Tibial nerve (tissue), 4 donors: ENCODE measurements around the gene CHI3L2. TPM values are rescaled to one million over a fixed set of nuclear protein-coding genes. Genes with fewer than 3 reads are reported as not detected.

Source experiments
- DNase-seq, 2 donors: peaks; one replicate each; pipeline ENCODE4 v3.0.0-alpha.2; 2019; ENCODE audit warnings: low spot score in 2 of 2
- H3K27ac ChIP-seq, 4 donors: fragments of 200-600 bp; sonication (generic) in 3 of 4; one replicate each; pipeline ENCODE4 v1.5.1; 2017 to 2019; ENCODE audit warnings: mild to moderate bottlenecking in 1 of 4
- H3K27me3 ChIP-seq, 2 donors: fragments of 200-600 bp; sonication (generic) in 1 of 2; one replicate each; pipeline versions ENCODE4 v1.5.1 to v1.6.0; 2017 to 2019
- H3K36me3 ChIP-seq, 3 donors: fragments of 200-600 bp; sonication (generic); one replicate each; pipeline ENCODE4 v1.5.1; 2018 to 2019
- H3K4me1 ChIP-seq, 4 donors: fragments of 200-600 bp; sonication (generic) in 3 of 4; one replicate each; pipeline ENCODE4 v1.5.1; 2017 to 2019
- H3K4me3 ChIP-seq, 4 donors: fragments of 200-600 bp; sonication (generic) in 3 of 4; one replicate each; pipeline ENCODE4 v1.5.1; 2017 to 2019; ENCODE audit warnings: mild to moderate bottlenecking in 1 of 4, moderate library complexity in 1 of 4
- H3K9me3 ChIP-seq, 4 donors: fragments of 200-600 bp; sonication (generic) in 3 of 4; one replicate each; pipeline ENCODE4 v1.5.1; 2017 to 2019
- EP300 ChIP-seq, 2 donors: sonication (generic); formaldehyde crosslinking; IDR thresholded peaks; one replicate each; pipeline ENCODE4 v1.6.1; 2017; ENCODE audit warnings: antibody characterized with exemption in 2 of 2, mild to moderate bottlenecking in 1 of 2
- POLR2A ChIP-seq, 2 donors: fragments of 450-650 bp; IDR thresholded peaks; one replicate each; pipeline ENCODE4 v1.6.1; 2017; ENCODE audit warnings: antibody characterized with exemption in 2 of 2, mild to moderate bottlenecking in 2 of 2, moderate library complexity in 2 of 2
- WGBS, 2 donors: methylation state at CpG; one replicate each; pipeline ENCODE4 v1.1.5; 2018; 5-methylcytosine and 5-hydroxymethylcytosine counted together
- total RNA-seq, 4 donors: library from RNA; depleted of rRNA; stranded (reverse); fragments of >200 nt; gene quantifications; one replicate each; pipeline ENCODE4 v1.1.0, GENCODE V29; 2016
- TF ChIP-seq, protein P1 (sequence below), 5 experiments: fragments of 200-600 bp in 3 of 5; fragments of 450-650 bp in 2 of 5; sonication (generic) in 3 of 5; IDR thresholded peaks; one replicate each; pipeline ENCODE4 v1.5.1; 2016 to 2019; ENCODE audit warnings: antibody characterized with exemption in 5 of 5, mild to moderate bottlenecking in 3 of 5, moderate library complexity in 2 of 5

CHI3L2 gene
- total RNA-seq, 4 donors from 2014 or later = 2.5 to 37.2 (median 6.1) TPM

DNA sequence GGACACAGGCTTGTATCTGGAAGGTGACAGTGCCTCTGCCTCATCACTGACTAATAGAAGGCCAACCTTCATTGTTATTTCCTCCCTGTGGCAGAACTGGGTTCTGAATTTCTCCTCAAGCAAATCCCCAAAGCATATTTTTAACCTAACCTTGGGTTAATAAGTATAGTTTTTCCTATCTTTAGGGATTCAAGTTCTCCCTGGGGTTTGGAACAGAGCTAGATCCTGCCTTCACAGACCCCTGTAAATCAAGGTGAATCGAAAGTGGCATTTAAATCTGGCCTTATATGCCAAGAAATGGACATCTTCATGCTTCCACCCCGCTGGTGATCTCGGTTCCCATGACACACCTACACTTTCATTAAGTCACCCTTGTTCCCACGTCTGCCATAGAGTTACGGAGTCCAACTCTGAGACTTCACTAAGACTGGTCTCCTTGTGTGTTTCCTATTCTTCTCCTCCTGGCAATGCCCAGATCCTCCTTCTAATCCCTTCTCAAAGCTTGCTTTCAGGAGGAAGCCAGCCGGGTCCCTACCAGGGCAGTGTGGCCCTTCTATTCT is 4.3 kb upstream of the CHI3L2 start:
- H3K4me3 ChIP-seq = no peak overlapping the region
- peaks cover 0 to 37% (median 26%) of the 10 kb centered on the region in 4 donors for H3K4me1 ChIP-seq
- TF ChIP-seq EP300 (IDR thresholded peaks at IDR 0.05) (no peak), POLR2A (IDR thresholded peaks at IDR 0.05) (no peak)
- TF ChIP-seq, protein P1, sequence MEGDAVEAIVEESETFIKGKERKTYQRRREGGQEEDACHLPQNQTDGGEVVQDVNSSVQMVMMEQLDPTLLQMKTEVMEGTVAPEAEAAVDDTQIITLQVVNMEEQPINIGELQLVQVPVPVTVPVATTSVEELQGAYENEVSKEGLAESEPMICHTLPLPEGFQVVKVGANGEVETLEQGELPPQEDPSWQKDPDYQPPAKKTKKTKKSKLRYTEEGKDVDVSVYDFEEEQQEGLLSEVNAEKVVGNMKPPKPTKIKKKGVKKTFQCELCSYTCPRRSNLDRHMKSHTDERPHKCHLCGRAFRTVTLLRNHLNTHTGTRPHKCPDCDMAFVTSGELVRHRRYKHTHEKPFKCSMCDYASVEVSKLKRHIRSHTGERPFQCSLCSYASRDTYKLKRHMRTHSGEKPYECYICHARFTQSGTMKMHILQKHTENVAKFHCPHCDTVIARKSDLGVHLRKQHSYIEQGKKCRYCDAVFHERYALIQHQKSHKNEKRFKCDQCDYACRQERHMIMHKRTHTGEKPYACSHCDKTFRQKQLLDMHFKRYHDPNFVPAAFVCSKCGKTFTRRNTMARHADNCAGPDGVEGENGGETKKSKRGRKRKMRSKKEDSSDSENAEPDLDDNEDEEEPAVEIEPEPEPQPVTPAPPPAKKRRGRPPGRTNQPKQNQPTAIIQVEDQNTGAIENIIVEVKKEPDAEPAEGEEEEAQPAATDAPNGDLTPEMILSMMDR (IDR thresholded peaks at IDR 0.05) = no peak
- no peak for DNase-seq
- H3K36me3 ChIP-seq = no peaks in the 10 kb centered on the region
- H3K27me3 ChIP-seq = no peaks in the 10 kb centered on the region
- no peak overlapping the region for H3K27ac ChIP-seq
- H3K9me3 ChIP-seq = no peaks in the 10 kb centered on the region
- 72 to 77% methylated on average over 6 of the region's 6 CpGs for WGBS, 2 donors

DNA sequence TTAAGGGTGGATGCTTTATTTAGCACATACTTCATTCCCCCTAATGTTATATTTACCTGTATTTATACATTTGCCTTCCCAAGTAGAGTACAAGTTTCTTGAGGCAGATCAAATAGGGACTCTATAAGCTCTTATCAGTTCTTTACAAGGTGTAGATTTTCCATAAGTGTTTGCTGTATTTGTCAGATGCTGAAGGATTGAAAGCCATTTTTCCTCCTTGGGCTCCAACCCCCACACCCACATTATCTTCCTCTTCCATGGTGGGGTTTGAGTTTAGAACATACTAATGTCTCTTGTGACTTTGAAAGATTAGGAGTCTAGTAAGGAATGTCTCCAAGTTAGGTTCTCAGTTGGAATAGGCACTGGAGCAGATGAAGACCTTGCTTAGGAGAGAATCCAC is 2.4 kb upstream of the CHI3L2 start:
- no peaks in the 10 kb centered on the region for H3K36me3 ChIP-seq
- H3K9me3 ChIP-seq = no peaks in the 10 kb centered on the region
- no peak for DNase-seq
- H3K27me3 ChIP-seq = no peaks in the 10 kb centered on the region
- peaks cover 0 to 42% (median 31%) of the 10 kb centered on the region in 4 donors for H3K4me1 ChIP-seq
- no peak for TF ChIP-seq POLR2A (IDR thresholded peaks at IDR 0.05)
- TF ChIP-seq EP300 (IDR thresholded peaks at IDR 0.05) = no peak
- TF ChIP-seq, protein P1 (IDR thresholded peaks at IDR 0.05) = no peak
- no peak overlapping the region for H3K27ac ChIP-seq
- no peak overlapping the region for H3K4me3 ChIP-seq

DNA sequence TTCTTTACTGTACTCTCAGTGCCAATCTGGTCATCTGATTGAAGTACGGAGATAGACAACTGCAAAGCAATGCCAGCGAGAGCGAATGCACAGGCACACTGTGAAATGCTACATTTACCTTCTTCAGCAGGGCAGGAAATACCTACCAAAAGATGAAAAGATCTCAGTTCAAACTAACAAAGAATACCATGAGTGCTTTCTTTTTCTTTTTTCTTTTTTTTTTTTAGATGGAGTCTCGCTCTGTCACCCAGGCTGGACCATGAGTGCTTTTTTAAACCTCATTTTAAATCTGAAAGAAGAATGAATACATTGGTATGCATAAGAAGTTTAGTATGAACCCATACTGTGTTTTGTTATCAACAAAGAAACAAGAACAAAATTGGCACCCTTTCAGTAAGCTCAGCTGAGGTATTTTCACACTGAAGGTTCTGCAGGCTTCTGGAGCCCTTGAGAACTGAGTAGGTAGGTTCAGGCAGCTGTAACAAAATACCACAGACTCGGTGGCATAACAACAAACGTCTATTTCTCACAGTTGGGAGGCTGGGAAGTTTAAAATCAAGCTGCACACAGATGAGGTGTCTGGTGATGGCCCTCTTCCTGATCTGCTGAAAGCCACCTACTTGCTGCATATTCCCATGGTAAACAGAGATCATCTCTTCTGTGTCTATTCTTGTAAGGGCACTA is 1.7 kb upstream of the CHI3L2 start:
- Histone ChIP-seq H3K27ac (no peak overlapping the region), H3K9me3 (no peaks in the 10 kb centered on the region), H3K27me3 (no peaks in the 10 kb centered on the region), H3K4me1 (peaks cover 0 to 42% (median 27%) of the 10 kb centered on the region in 4 donors), H3K4me3 (no peak overlapping the region), H3K36me3 (no peaks in the 10 kb centered on the region)
- DNase-seq = no peak
- TF ChIP-seq, protein P1 (IDR thresholded peaks at IDR 0.05) = no peak
- no peak for TF ChIP-seq POLR2A (IDR thresholded peaks at IDR 0.05)
- no peak for TF ChIP-seq EP300 (IDR thresholded peaks at IDR 0.05)
- WGBS, 2 donors = 66 to 67% methylated on average over 6 of the region's 6 CpGs

DNA sequence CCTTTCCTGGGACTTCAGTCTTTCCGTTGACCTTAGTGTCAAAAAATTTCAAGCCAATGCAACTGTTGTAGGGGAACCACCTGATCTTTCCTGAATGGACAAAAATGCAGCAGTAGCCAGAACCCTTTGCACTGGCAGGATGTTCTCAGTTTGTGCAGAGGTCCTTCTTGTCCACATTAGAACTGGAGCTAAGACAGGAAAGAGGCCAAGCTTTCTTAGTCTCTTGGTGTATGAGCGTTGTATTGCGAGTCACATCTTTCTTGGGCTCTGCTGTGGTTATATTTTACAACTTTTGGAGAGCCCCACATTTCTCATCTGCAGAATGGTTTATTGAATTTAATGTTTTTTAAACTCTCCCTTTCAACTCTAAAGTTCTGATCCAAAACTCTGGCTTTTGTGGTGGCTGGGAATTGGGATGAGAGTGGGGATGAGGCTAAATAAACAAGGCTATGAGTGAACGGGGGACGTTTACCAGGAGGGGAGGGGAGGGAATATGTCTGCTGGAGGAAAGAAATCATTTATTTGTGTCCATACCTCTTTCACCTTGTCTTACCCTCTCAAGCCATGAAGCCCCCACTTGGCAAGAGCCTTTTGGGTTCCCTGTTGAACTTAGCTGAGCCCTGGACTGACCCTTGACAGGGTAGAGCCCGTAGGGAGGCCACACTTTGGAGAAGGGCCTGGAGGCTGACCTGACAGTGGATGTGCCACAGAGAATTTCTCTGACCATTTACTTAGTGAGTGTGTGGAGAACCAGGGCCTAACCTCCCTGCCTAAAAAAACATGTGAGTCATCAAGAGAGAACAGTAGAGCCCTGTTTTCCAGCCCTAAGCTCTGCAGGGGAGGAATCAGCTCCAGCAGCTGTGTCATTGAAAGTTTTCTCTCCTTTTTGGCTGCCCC is 586 bp downstream of the CHI3L2 start:
- Histone ChIP-seq H3K27me3 (no peaks in the 10 kb centered on the region), H3K4me3 (no peak overlapping the region), H3K9me3 (no peaks in the 10 kb centered on the region), H3K4me1 (peaks cover 0 to 27% (median 17%) of the 10 kb centered on the region in 4 donors), H3K27ac (peak overlapping the region in 3 of 4 donors; percentile 36 to 73 (median 58)), H3K36me3 (no peaks in the 10 kb centered on the region)
- peak; percentile 21 to 58 for DNase-seq
- WGBS, 2 donors = 33 to 39% methylated on average over 6 of the region's 6 CpGs
- peak in 1 of 2 donors; percentile 54 for TF ChIP-seq EP300 (IDR thresholded peaks at IDR 0.05)
- TF ChIP-seq POLR2A (IDR thresholded peaks at IDR 0.05) = no peak

DNA sequence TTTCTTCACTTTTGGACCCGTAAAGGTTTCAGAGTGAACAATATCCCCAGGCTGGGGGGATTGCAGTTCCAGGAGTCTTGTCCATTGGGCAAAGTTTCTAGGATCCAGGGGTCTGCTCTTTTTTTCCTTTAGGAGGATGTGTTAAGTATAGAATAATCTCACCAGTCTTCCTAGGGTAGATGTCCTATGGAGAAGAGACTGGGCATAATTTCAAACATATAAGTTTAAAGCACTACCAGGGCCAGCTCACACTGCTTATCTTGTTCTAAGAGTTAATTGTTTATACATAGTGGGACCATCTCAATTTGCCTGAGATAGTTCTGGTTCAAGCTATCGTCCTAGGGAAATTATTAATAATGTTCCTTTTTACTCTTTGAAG is 1.2 kb downstream of the CHI3L2 start:
- peak overlapping the region in 3 of 4 donors; percentile 36 to 73 (median 58) for H3K27ac ChIP-seq
- H3K27me3 ChIP-seq = no peaks in the 10 kb centered on the region
- no peaks in the 10 kb centered on the region for H3K9me3 ChIP-seq
- peaks cover 0 to 25% (median 17%) of the 10 kb centered on the region in 4 donors for H3K4me1 ChIP-seq
- TF ChIP-seq POLR2A (IDR thresholded peaks at IDR 0.05) = no peak
- TF ChIP-seq, protein P1 (IDR thresholded peaks at IDR 0.05) = no peak
- TF ChIP-seq EP300 (IDR thresholded peaks at IDR 0.05) = no peak
- no peaks in the 10 kb centered on the region for H3K36me3 ChIP-seq
- 41 to 44% methylated on average over 2 of the region's 2 CpGs for WGBS, 2 donors
- DNase-seq = no peak
- H3K4me3 ChIP-seq = no peak overlapping the region
